HCT116 (cell line): ENCODE results near the gene KRTAP1-4. TPM values are rescaled to one million over a fixed set of nuclear protein-coding genes. Genes with fewer than 3 reads are reported as not detected.

Source experiments
- ATAC-seq: fragments of 200-7000 bp; cut with Tn5 transposase; 2 replicates; pipeline ENCODE4 v1.9.1; 2020; ENCODE audit warnings: mild to moderate bottlenecking, moderate library complexity
- BruUV-seq: library from RNA; stranded (reverse); fragments of 400-500 nt; replicated peaks from 2 replicates; lab custom pipeline; 2021; lab: Mats Ljungman, UMichigan
- CTCF ChIA-PET: fragments of 300-600 bp; sonication (Branson Sonifier 250); formaldehyde crosslinking; loops from one replicate; lab custom pipeline; 2021; ENCODE audit warnings: antibody characterized with exemption; lab: Charles Lee
- POLR2A ChIA-PET: fragments of 300-600, 350-600 bp; sonication (Branson Sonifier 250); formaldehyde crosslinking; loops from one replicate; lab custom pipeline; 2021; ENCODE audit warnings: antibody characterized with exemption; lab: Charles Lee
- RAD21 ChIA-PET, 2 experiments: fragments of 300-600 bp; sonication (Branson Sonifier 250); formaldehyde crosslinking; loops; one replicate each; lab custom pipeline; 2023; ENCODE audit warnings: low total read pairs in 2 of 2; ENCODE audit not compliant: uncharacterized antibody in 2 of 2, unreplicated experiment in 2 of 2, low non-redundant PET in 1 of 2; lab: Charles Lee
- DNase-seq: peaks from one replicate; pipeline ENCODE4 v3.0.0-alpha.2; 2010; ENCODE audit warnings: low read depth, low spot score
- H2AFZ ChIP-seq: fragments of 200-600 bp; shearing (Covaris generic), sonication (generic); 2 replicates; pipeline ENCODE4 v1.6.1; 2017; ENCODE audit warnings: low read depth, mixed run types, mixed read lengths, antibody characterized with exemption, low read length; ENCODE audit not compliant: poor library complexity, severe bottlenecking
- H3K27ac ChIP-seq: 2 replicates; pipeline ENCODE4 v1.5.1; 2012; ENCODE audit warnings: low read depth, low read length
- H3K27me3 ChIP-seq: fragments of 200-600 bp; sonication (generic); 2 replicates; pipeline ENCODE4 v1.6.1; 2016; ENCODE audit warnings: mixed run types, low read length, mixed read lengths; ENCODE audit not compliant: insufficient read depth
- H3K36me3 ChIP-seq, 2 experiments: fragments of 200-500 bp in 1 of 2; fragments of 200-600 bp in 1 of 2; sonication (Bioruptor generic) in 1 of 2; sonication (generic) in 1 of 2; 2 replicates each; pipeline versions ENCODE4 v1.5.1 to v1.6.1; 2014 to 2016; ENCODE audit warnings: low read length in 2 of 2, inconsistent platforms in 1 of 2, mixed read lengths in 1 of 2, mixed run types in 1 of 2; ENCODE audit not compliant: insufficient read depth in 2 of 2, control insufficient read depth in 1 of 2
- H3K4me1 ChIP-seq, 2 experiments: fragments of 200-600 bp in 1 of 2; sonication (generic) in 1 of 2; 2 replicates each; pipeline versions ENCODE4 v1.5.1 to v1.6.1; 2012 to 2017; ENCODE audit warnings: low read length in 2 of 2, inconsistent platforms in 1 of 2, mild to moderate bottlenecking in 1 of 2, mixed read lengths in 1 of 2, mixed run types in 1 of 2, moderate library complexity in 1 of 2; ENCODE audit not compliant: insufficient read depth in 2 of 2, control insufficient read depth in 1 of 2
- H3K4me2 ChIP-seq: fragments of 200-600 bp; sonication (generic); 2 replicates; pipeline ENCODE4 v1.6.1; 2017; ENCODE audit warnings: mixed run types, low read length, mixed read lengths
- H3K4me3 ChIP-seq, 2 experiments: fragments of 200-600 bp in 1 of 2; sonication (generic) in 1 of 2; replicated peaks in 1 of 2; 2 replicates each; pipeline ENCODE4 v1.5.1; 2011 to 2016; ENCODE audit warnings: low read length in 2 of 2, control low read depth in 1 of 2, low read depth in 1 of 2, mild to moderate bottlenecking in 1 of 2, mixed read lengths in 1 of 2, mixed run types in 1 of 2
- H3K79me2 ChIP-seq: fragments of 200-600 bp; sonication (generic); 2 replicates; pipeline ENCODE4 v1.6.1; 2017; ENCODE audit warnings: mild to moderate bottlenecking, mixed run types, low read length, moderate library complexity, mixed read lengths; ENCODE audit not compliant: insufficient read depth
- H3K9ac ChIP-seq: fragments of 200-600 bp; sonication (generic); 2 replicates; pipeline ENCODE4 v1.6.1; 2016; ENCODE audit warnings: low read length, mixed read lengths
- H3K9me2 ChIP-seq: fragments of 200-600 bp; sonication (generic), shearing (Covaris generic); 2 replicates; pipeline ENCODE4 v1.6.1; 2017; ENCODE audit warnings: mixed run types, mild to moderate bottlenecking, moderate library complexity; ENCODE audit not compliant: insufficient read depth
- H3K9me3 ChIP-seq, 2 experiments: fragments of 200-500 bp in 1 of 2; fragments of 200-600 bp in 1 of 2; sonication (Bioruptor generic) in 1 of 2; sonication (generic) in 1 of 2; 2 replicates each; pipeline ENCODE4 v1.6.1; 2014 to 2017; ENCODE audit warnings: low read length in 2 of 2, mixed read lengths in 2 of 2, inconsistent platforms in 1 of 2, low read depth in 1 of 2, mild to moderate bottlenecking in 1 of 2, mixed run types in 1 of 2, moderate library complexity in 1 of 2; ENCODE audit not compliant: control insufficient read depth in 1 of 2, insufficient read depth in 1 of 2
- H4K20me1 ChIP-seq: fragments of 200-600 bp; sonication (generic), shearing (Covaris generic); 2 replicates; pipeline ENCODE4 v1.6.1; 2017; ENCODE audit warnings: mixed run types, mild to moderate bottlenecking, moderate library complexity; ENCODE audit not compliant: insufficient read depth
- CEBPB ChIP-seq: IDR thresholded peaks from 2 replicates; pipeline ENCODE4 v1.6.1; 2012; ENCODE audit warnings: low read depth
- EGR1 ChIP-seq: IDR thresholded peaks from 2 replicates; pipeline ENCODE4 v1.6.1; 2012; ENCODE audit warnings: low read depth
- ELF1 ChIP-seq: IDR thresholded peaks from 2 replicates; pipeline ENCODE4 v1.6.1; 2012; ENCODE audit warnings: low read depth, borderline replicate concordance
- EZH2 ChIP-seq: fragments of 200-600 bp; sonication (generic); IDR thresholded peaks from 2 replicates; pipeline ENCODE4 v1.6.1; 2017; ENCODE audit warnings: antibody characterized with exemption, mixed run types
- EZH2phosphoT487 ChIP-seq: fragments of 200-600 bp; IDR thresholded peaks from 2 replicates; pipeline ENCODE4 v1.6.1; 2018; ENCODE audit warnings: antibody characterized with exemption, borderline replicate concordance
- FOSL1 ChIP-seq: IDR thresholded peaks from 2 replicates; pipeline ENCODE4 v1.6.1; 2012; ENCODE audit warnings: low read depth
- JUND ChIP-seq: IDR thresholded peaks from 2 replicates; pipeline ENCODE4 v1.6.1; 2012
- MAX ChIP-seq: IDR thresholded peaks from 2 replicates; pipeline ENCODE4 v1.6.1; 2012
- POLR2A ChIP-seq: IDR thresholded peaks from 2 replicates; pipeline ENCODE4 v1.7.0; 2011; ENCODE audit warnings: borderline replicate concordance; ENCODE audit not compliant: insufficient read depth, insufficient read length; ENCODE audit errors: extremely low read depth
- POLR2AphosphoS5 ChIP-seq: IDR thresholded peaks from 2 replicates; pipeline ENCODE4 v1.6.1; 2011; ENCODE audit warnings: mild to moderate bottlenecking, low read depth, low read length, moderate library complexity
- RAD21 ChIP-seq: IDR thresholded peaks from 2 replicates; pipeline ENCODE4 v1.6.1; 2012; ENCODE audit warnings: low read depth, mild to moderate bottlenecking
- SIN3A ChIP-seq: IDR thresholded peaks from 2 replicates; pipeline ENCODE4 v1.6.1; 2012; ENCODE audit warnings: low read depth
- SP1 ChIP-seq: IDR thresholded peaks from 2 replicates; pipeline ENCODE4 v1.6.1; 2012; ENCODE audit warnings: low read depth
- SRF ChIP-seq: IDR thresholded peaks from 2 replicates; pipeline ENCODE4 v1.6.1; 2012; ENCODE audit warnings: low read depth
- TCF7L2 ChIP-seq: IDR thresholded peaks from 2 replicates; pipeline ENCODE4 v1.7.0; 2011; ENCODE audit warnings: borderline replicate concordance, inconsistent platforms; ENCODE audit not compliant: insufficient read depth, insufficient read length; ENCODE audit errors: extremely low read depth
- YY1 ChIP-seq: IDR thresholded peaks from 2 replicates; pipeline ENCODE4 v1.6.1; 2011; ENCODE audit warnings: low read length, low read depth, moderate library complexity, mild to moderate bottlenecking; ENCODE audit not compliant: insufficient replicate concordance; ENCODE audit errors: extremely low read depth
- ZBTB33 ChIP-seq: IDR thresholded peaks from 2 replicates; pipeline ENCODE4 v1.6.1; 2011; ENCODE audit warnings: mild to moderate bottlenecking, low read length, moderate library complexity; ENCODE audit not compliant: insufficient replicate concordance; ENCODE audit errors: extremely low read depth
- ZFX ChIP-seq: fragments of 450-650 bp; IDR thresholded peaks from 2 replicates; pipeline ENCODE4 v1.6.1; 2017
- ZNF274 ChIP-seq: fragments of 200-500 bp; sonication (Bioruptor generic); IDR thresholded peaks from 2 replicates; pipeline ENCODE4 v1.6.1; 2014; ENCODE audit warnings: mild to moderate bottlenecking, low read depth, low read length, inconsistent platforms
- intact Hi-C: fragments of 100-400 bp; cut with micrococcal nuclease; formaldehyde crosslinking; loops from 2 replicates; pipeline ENCODE4 v1.10.0; 2022
- total RNA-seq: library from RNA; stranded (reverse); gene quantifications from one replicate; pipeline ENCODE4 v1.2.1, GENCODE V29; 2021; ENCODE audit not compliant: unreplicated experiment

Gene KRTAP1-4
- total RNA-seq, 1 experiment from 2014 or later, result not detected

DNA sequence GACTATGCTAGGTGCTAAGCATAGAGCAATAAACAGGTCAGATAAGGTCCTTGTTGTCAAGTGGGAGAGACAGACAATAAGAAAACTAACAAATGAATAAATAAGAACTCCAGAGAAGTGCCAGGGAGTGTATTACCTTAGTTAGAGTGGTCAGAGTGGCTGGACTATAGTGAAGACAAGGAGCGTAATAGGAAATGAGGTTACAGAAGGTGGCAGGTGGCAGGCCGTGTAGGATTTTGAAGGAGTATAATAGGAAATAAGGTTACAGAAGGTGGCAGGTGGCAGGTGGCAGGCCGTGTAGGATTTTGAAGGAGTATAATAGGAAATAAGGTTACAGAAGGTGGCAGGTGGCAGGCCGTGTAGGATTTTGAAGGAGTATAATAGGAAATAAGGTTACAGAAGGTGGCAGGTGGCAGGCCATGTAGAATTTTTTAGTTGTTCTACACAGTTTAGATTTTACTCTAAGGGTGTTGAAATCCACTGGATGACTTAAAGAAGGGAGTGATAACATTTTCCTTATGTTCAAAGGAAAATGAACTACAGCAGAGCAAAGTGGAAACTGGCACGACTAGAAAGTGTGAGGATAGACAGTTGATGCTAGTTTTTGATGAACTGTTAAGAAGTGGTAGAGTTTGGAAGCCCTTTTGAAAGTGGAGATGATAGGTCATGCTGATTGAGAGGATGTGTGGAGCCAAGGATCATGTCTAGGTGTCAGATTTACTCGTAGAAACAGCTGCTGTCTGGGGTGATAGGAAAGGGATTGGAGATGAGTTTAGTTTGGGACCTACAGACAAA, 17.5 kb downstream of the KRTAP1-4 start:
- no peak overlapping the region for H3K4me2 ChIP-seq
- no peaks in the 10 kb centered on the region for H3K9me2 ChIP-seq
- DNase-seq (no peak), ATAC-seq (no peak)
- no peak overlapping the region for H3K27ac ChIP-seq
- H3K79me2 ChIP-seq, result no peaks in the 10 kb centered on the region
- no peaks in the 10 kb centered on the region for H3K9me3 ChIP-seq
- POLR2A ChIA-PET, result no interaction called here
- RAD21 ChIA-PET, result no interaction called here
- no peak overlapping the region for H3K9ac ChIP-seq
- no TSS peak for BruUV-seq
- intact Hi-C loops, result no loop called here
- CTCF ChIA-PET, result no interaction called here
- TF ChIP-seq SRF (no peak), CEBPB (no peak), SP1 (no peak), ZFX (no peak), POLR2AphosphoS5 (no peak), YY1 (no peak), SIN3A (no peak)
- TF ChIP-seq, all 23 proteins: peak for 0
- H3K4me3 ChIP-seq, result no peak overlapping the region
- H3K36me3 ChIP-seq, result no peaks in the 10 kb centered on the region
- H2AFZ ChIP-seq, result no peak overlapping the region
- peaks cover 0 to 6% of the 10 kb centered on the region in 2 experiments; a peak in 1 of 4 replicates for H3K4me1 ChIP-seq
- H4K20me1 ChIP-seq, result no peaks in the 10 kb centered on the region
- no peaks in the 10 kb centered on the region for H3K27me3 ChIP-seq

DNA sequence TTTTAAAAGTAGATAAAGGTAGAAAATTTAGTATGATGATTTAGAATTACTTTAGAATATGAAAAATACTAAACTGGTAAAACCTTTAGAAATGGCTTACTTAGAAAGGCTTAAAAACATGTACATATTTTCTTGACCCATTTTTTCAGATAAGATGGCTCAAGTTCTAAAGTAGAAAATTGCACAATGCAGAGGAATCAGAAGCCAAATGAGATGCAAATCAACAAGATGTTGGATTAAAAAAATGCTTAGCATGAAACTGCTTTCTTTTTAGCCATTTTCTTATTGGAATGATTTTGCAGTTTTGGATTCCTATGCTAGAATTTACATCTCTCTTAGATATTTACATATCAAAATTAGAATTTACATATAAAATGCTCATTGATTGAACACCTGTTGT, 19.6 kb downstream of the KRTAP1-4 start:
- POLR2A ChIA-PET, result no interaction called here
- TF ChIP-seq ZNF274 (no peak), TCF7L2 (no peak), POLR2AphosphoS5 (no peak), SRF (no peak), ZBTB33 (no peak), CEBPB (no peak), EZH2phosphoT487 (no peak), RAD21 (no peak), SP1 (no peak), POLR2A (no peak), MAX (no peak), ZFX (no peak), ELF1 (no peak), EZH2 (no peak), YY1 (no peak), FOSL1 (no peak), JUND (no peak), EGR1 (no peak)

More for the DNA sequence above, 19.6 kb downstream of the KRTAP1-4 start:
- Histone ChIP-seq H3K4me1 (peaks cover 0 to 6% of the 10 kb centered on the region in 2 experiments; a peak in 1 of 4 replicates), H2AFZ (no peak overlapping the region), H3K36me3 (no peaks in the 10 kb centered on the region), H4K20me1 (no peaks in the 10 kb centered on the region), H3K27me3 (no peaks in the 10 kb centered on the region), H3K9ac (no peak overlapping the region), H3K4me3 (no peak overlapping the region), H3K9me2 (no peaks in the 10 kb centered on the region), H3K9me3 (no peaks in the 10 kb centered on the region), H3K79me2 (no peaks in the 10 kb centered on the region), H3K4me2 (no peak overlapping the region), H3K27ac (no peak overlapping the region)
- CTCF ChIA-PET, result no interaction called here
- no peak for ATAC-seq
- DNase-seq, result no peak
- intact Hi-C loops, result no loop called here
- BruUV-seq, result no TSS peak
- RAD21 ChIA-PET, result no interaction called here
